RKO (cell line): ENCODE results near the gene ATXN7L1.
A peak's percentile ranks its signal among the peaks of the same experiment; 100 is the strongest.

Experiments
- DNase-seq: peaks from one replicate; pipeline ENCODE4 v3.0.0-alpha.2; 2016; ENCODE audit warnings: low spot score

ATXN7L1 gene

GRCh38 chr7:105675934-105676371, 200.4 kb downstream of the ATXN7L1 start:
- DNase-seq = no peak

GRCh38 chr7:105674200-105674920, 202.0 kb downstream of the ATXN7L1 start:
- DNase-seq = no peak

- no peak for DNase-seq
These were observed 202.9 kb downstream of the ATXN7L1 start for GRCh38 chr7:105673367-105674084.

- no peak for DNase-seq
These were observed 203.6 kb downstream of the ATXN7L1 start for GRCh38 chr7:105672801-105673200.

GRCh38 chr7:105666324-105666723, 210.1 kb downstream of the ATXN7L1 start:
- DNase-seq = no peak

GRCh38 chr7:105665684-105666083, 210.7 kb downstream of the ATXN7L1 start:
- DNase-seq = no peak

- DNase-seq = peak; percentile 61
These were observed 211.4 kb downstream of the ATXN7L1 start for GRCh38 chr7:105664816-105665525.

GRCh38 chr7:105662998-105663397, 213.4 kb downstream of the ATXN7L1 start:
- DNase-seq = no peak

GRCh38 chr7:105661625-105662024, 214.8 kb downstream of the ATXN7L1 start:
- no peak for DNase-seq

- DNase-seq = no peak
These were observed 219.4 kb downstream of the ATXN7L1 start for GRCh38 chr7:105656922-105657521.

- no peak for DNase-seq
These were observed 220.7 kb downstream of the ATXN7L1 start for GRCh38 chr7:105655500-105656380.

- DNase-seq = no peak
These were observed 221.3 kb downstream of the ATXN7L1 start for GRCh38 chr7:105655067-105655466.

- DNase-seq = no peak
These were observed 222.2 kb downstream of the ATXN7L1 start for GRCh38 chr7:105654095-105654686.

GRCh38 chr7:105653441-105654005, 222.9 kb downstream of the ATXN7L1 start:
- DNase-seq = no peak

- peak; percentile 85 for DNase-seq
These were observed 223.9 kb downstream of the ATXN7L1 start for GRCh38 chr7:105652359-105652993.

GRCh38 chr7:105651798-105652197, 224.6 kb downstream of the ATXN7L1 start:
- DNase-seq = no peak

GRCh38 chr7:105650382-105650970, 225.9 kb downstream of the ATXN7L1 start:
- DNase-seq = no peak

- no peak for DNase-seq
These were observed 226.5 kb downstream of the ATXN7L1 start for GRCh38 chr7:105649727-105650381.
